HL-60 (cell line): Measurements from ENCODE around the gene LFNG.

Experiments used
- DNase-seq, 2 experiments: peaks; one replicate each; pipeline ENCODE4 v3.0.0-alpha.2; 2010 to 2020; ENCODE audit warnings: low read depth in 1 of 2, low spot score in 1 of 2
- H3K27ac ChIP-seq: fragments of 250-450 bp; sonication (Bioruptor Pico); replicated peaks from 2 replicates; pipeline ENCODE4 v1.5.1; 2020; ENCODE audit warnings: mild to moderate bottlenecking, moderate library complexity
- H3K27me3 ChIP-seq: fragments of 250-450 bp; sonication (Bioruptor Pico); 2 replicates; pipeline ENCODE4 v1.5.1; 2021; ENCODE audit warnings: mild to moderate bottlenecking, moderate library complexity; ENCODE audit not compliant: insufficient read depth, poor library complexity, severe bottlenecking
- H3K4me3 ChIP-seq: replicated peaks from 2 replicates; pipeline ENCODE4 v1.5.1; 2011; ENCODE audit warnings: mild to moderate bottlenecking, control low read depth, low read length; ENCODE audit not compliant: insufficient read depth
- GABPA ChIP-seq: IDR thresholded peaks from 2 replicates; pipeline ENCODE4 v1.6.1; 2012; ENCODE audit warnings: low read depth
- POLR2AphosphoS5 ChIP-seq: IDR thresholded peaks from 2 replicates; pipeline ENCODE4 v1.6.1; 2012; ENCODE audit warnings: low read depth
- SPI1 ChIP-seq: IDR thresholded peaks from 2 replicates; pipeline ENCODE4 v1.6.1; 2012; ENCODE audit warnings: low read depth, mild to moderate bottlenecking, borderline replicate concordance
- TF ChIP-seq, protein P1 (sequence below): IDR thresholded peaks from one replicate; pipeline ENCODE4 v1.5.1; 2011; ENCODE audit warnings: low read length, control low read depth, inconsistent platforms; ENCODE audit not compliant: insufficient read depth
- TF ChIP-seq, protein P2 (sequence below): IDR thresholded peaks from 2 replicates; pipeline ENCODE4 v1.6.1; 2012; ENCODE audit warnings: low read depth; ENCODE audit not compliant: insufficient replicate concordance

LFNG gene

DNA sequence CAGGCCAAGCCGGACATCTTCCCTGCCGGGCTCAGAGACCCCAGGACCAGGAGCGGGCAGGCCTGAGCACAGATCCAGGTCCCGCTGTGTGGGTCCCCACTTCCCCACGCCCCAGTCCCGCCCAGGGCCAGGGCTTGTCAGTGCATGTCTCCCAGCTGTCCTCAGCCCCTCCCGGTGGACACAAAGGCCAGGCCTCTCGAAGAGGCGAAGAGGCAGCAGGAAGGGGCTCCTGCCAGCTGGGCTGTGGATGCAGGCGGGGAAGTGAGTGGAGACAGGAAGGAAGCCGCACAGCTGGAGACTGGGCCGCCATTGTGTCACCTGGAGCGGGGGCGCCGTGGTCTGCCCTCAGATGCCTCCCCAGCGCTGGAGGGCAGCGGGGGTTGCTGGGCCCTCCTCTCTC lies 48.2 kb upstream of the LFNG start:
- H3K27ac ChIP-seq: no peak overlapping the region
- TF ChIP-seq, protein P1, sequence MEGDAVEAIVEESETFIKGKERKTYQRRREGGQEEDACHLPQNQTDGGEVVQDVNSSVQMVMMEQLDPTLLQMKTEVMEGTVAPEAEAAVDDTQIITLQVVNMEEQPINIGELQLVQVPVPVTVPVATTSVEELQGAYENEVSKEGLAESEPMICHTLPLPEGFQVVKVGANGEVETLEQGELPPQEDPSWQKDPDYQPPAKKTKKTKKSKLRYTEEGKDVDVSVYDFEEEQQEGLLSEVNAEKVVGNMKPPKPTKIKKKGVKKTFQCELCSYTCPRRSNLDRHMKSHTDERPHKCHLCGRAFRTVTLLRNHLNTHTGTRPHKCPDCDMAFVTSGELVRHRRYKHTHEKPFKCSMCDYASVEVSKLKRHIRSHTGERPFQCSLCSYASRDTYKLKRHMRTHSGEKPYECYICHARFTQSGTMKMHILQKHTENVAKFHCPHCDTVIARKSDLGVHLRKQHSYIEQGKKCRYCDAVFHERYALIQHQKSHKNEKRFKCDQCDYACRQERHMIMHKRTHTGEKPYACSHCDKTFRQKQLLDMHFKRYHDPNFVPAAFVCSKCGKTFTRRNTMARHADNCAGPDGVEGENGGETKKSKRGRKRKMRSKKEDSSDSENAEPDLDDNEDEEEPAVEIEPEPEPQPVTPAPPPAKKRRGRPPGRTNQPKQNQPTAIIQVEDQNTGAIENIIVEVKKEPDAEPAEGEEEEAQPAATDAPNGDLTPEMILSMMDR: no peak
- TF ChIP-seq SPI1: 0 out of 2 replicates have a peak, but pooled peaks have one; percentile 19
- no peak for DNase-seq
- no peaks in the 10 kb centered on the region for H3K27me3 ChIP-seq
- no peak overlapping the region for H3K4me3 ChIP-seq

DNA sequence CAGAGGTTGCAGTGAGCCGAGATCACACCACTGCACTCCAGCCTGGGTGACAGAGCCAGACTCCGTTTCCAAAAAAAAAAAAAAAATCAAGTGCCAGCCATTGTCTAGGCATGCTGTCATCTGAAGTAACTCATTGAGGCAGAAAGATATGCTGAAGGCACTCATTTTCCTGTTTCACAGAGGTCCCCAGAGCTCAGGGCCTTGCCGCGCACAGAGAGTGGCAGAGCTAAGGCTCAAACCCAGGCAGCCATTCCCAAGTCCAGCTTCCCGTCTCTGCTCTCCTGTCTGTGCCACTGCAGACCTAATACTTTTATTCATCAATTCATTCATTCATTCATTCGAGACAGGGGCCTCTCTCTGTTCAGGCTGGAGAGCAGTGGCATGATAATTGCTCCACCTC lies 46.8 kb upstream of the LFNG start:
- no peak overlapping the region for H3K27ac ChIP-seq
- DNase-seq: no peak
- TF ChIP-seq, protein P1: no peak
- TF ChIP-seq POLR2AphosphoS5 (no peak), SPI1 (no peak), GABPA (no peak)
- TF ChIP-seq, protein P2, sequence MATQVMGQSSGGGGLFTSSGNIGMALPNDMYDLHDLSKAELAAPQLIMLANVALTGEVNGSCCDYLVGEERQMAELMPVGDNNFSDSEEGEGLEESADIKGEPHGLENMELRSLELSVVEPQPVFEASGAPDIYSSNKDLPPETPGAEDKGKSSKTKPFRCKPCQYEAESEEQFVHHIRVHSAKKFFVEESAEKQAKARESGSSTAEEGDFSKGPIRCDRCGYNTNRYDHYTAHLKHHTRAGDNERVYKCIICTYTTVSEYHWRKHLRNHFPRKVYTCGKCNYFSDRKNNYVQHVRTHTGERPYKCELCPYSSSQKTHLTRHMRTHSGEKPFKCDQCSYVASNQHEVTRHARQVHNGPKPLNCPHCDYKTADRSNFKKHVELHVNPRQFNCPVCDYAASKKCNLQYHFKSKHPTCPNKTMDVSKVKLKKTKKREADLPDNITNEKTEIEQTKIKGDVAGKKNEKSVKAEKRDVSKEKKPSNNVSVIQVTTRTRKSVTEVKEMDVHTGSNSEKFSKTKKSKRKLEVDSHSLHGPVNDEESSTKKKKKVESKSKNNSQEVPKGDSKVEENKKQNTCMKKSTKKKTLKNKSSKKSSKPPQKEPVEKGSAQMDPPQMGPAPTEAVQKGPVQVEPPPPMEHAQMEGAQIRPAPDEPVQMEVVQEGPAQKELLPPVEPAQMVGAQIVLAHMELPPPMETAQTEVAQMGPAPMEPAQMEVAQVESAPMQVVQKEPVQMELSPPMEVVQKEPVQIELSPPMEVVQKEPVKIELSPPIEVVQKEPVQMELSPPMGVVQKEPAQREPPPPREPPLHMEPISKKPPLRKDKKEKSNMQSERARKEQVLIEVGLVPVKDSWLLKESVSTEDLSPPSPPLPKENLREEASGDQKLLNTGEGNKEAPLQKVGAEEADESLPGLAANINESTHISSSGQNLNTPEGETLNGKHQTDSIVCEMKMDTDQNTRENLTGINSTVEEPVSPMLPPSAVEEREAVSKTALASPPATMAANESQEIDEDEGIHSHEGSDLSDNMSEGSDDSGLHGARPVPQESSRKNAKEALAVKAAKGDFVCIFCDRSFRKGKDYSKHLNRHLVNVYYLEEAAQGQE: no peak
- no peak overlapping the region for H3K4me3 ChIP-seq
- no peaks in the 10 kb centered on the region for H3K27me3 ChIP-seq

DNA sequence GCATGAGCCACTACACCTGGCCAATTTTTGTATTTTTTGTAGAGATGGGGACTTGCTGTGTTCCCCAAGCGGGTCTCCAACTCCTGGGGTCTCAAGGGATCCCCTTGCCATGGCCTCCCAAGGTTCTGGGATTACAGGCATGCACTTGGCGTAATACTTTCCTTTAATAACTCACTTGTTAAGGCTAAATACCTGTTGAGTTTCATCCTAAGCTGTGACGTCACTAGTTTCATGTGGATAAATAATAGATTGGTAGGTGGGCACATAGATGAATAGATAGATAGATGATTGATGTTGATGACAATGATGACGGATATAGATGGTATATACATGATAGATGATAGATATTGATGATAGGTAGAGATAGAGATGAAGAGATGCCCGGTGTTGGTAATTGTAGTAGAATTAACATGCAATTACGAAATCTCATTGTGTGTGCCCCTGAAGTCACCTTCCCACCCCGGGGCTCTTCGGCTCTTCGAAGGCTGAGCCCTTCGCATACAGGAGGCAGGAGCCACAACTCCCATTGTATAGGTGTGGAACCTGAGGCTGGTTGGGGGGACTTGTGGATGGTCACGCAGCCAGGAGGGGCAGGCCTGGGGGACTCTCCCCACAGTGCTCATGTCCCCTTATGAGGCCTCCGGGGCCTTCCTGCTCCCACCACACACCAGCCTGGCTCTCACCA lies 45.9 kb upstream of the LFNG start:
- no peak overlapping the region for H3K27ac ChIP-seq
- no peaks in the 10 kb centered on the region for H3K27me3 ChIP-seq
- TF ChIP-seq, protein P2: no peak
- TF ChIP-seq POLR2AphosphoS5 (no peak), SPI1 (no peak), GABPA (no peak)
- TF ChIP-seq, protein P1: no peak
- H3K4me3 ChIP-seq: no peak overlapping the region
- DNase-seq: no peak

DNA sequence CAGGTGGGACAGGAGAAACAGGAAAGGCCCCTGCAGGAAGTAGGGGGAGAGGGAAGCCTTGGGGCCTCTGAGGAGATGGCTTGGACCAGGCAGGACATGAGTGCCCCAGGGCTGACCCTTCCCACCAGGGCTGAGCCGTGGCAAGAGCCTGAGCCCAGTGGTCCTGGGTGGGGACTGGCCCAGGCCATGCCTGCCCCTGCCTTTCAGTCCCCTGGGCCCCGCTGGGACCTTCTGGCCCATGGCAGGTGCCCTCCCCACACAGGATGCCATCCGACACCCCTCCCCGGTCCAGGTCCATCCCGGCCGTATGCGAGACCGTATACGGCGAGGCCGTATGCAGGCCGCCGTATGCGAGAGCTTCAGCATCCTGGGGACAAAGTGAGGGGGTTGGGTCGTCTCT lies 45.4 kb upstream of the LFNG start:
- Histone ChIP-seq H3K27ac (no peak overlapping the region), H3K27me3 (no peaks in the 10 kb centered on the region), H3K4me3 (no peak overlapping the region)
- no peak for DNase-seq
- TF ChIP-seq, protein P1: no peak
- TF ChIP-seq SPI1 (no peak), GABPA (no peak), POLR2AphosphoS5 (no peak)
- TF ChIP-seq, protein P2: no peak
